ENCODE data around the gene NACC1.

Gene NACC1

DNA sequence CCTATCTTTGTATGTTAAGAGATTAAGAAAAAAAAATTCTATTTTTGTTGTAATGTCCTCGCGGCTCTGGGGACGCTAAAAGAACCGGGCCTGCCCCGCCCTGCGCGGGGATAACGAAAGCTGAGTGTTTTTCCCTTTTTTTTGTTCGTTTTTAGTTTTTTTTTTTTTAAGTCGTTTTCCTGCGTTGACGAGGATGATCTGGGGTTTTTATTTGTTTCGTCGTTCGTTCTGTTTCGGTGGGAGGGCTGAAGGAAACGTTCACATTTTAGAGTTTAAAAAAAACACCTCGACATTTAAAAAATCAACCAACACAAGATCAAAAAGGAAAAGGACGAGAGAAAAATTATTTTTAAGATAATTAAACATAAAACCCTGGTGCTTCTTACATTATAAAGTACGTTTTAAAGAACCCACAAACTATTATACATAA lies 21.0 kb upstream of the NACC1 start:
- Histone ChIP-seq H3K27ac (peak overlapping the region; percentile 79 to 95), H3K4me3 (peak overlapping the region; percentile 75)
- no peak for TF ChIP-seq CTCF (IDR thresholded peaks at IDR 0.05)
- no peak for DNase-seq (ENCODE audit: low spot score)

DNA sequence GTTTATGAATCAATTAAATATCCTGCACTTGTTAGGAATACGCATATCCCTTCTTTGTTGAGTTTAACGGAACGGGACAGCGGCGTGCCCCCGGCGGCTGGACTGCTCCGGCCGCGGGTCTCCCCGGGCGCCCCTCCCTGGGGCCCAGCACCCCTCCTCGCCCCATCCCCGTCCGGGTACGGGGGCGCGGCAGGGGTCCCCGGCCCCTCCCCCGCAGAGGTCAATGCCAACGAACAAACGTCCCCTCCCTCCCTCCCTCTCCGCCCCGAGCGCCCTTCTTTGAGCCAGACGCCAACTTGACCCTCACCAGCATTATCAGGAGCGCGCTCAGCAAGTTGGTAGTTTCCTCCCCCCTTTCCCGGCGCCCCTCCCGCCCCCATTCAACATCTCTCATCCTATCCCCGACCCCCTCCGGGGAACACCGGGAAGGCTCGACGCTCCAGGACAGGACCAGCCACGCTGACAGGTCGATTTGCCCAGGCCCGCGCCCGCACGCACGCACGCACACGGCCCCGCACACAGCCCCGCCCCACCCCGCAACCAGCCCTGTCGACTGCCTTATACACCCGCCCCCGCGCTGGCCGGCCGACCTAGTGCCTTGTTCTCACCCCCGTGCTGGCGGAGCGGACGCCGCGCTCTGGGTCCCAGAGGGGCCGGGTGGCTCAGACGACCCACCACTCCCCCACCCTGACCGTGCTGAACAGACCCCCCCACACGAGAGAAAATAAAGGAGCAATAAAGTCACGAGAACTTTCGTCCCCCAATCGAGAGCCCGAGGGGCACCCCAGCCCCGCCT lies 20.4 kb upstream of the NACC1 start:
- no peak for DNase-seq (ENCODE audit: low spot score)
- peak overlapping the region; percentile 79 to 95 for H3K27ac ChIP-seq
- H3K4me3 ChIP-seq: peak overlapping the region; percentile 75
- TF ChIP-seq CTCF (IDR thresholded peaks at IDR 0.05): no peak

- no peak for TF ChIP-seq CTCF (IDR thresholded peaks at IDR 0.05)
- Histone ChIP-seq H3K27ac (peak overlapping the region; percentile 79 to 95), H3K4me3 (peak overlapping the region; percentile 75)
- DNase-seq (ENCODE audit: low spot score): no peak
These were observed 19.6 kb upstream of the NACC1 start for GRCh38 chr19:13098277-13099072.

- Histone ChIP-seq H3K4me3 (peak overlapping the region; percentile 75), H3K27ac (peak overlapping the region; percentile 79 to 95)
- TF ChIP-seq CTCF (IDR thresholded peaks at IDR 0.05): no peak
- DNase-seq (ENCODE audit: low spot score): no peak
These were observed 18.7 kb upstream of the NACC1 start for GRCh38 chr19:13099073-13099999.

DNA sequence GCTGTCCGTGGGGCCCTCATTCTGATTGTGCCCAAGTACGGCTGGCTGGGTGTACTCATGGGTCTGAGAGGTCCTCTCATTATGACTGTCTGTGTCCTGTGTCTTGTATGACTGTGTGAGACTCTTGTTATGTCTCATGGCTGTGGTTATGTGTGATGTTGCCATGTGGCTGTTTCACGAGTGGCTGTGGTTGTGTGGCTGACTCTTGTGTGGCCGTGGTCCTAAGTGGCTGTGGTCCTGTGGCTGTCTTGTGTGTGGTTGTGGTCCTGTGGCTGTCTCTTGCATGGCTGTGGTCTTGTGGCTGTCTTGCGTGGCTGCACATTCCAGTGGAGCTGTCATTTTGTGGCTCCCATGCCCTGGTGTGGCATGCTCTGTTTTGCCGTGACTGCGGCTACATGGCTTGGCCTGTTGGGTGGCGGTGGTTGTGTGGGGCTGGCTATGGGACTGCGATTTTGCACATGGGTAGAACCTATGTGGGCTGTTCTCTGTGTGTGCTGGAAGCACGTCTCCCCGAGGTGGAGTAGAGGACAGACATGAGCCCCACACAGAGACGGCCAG lies 18.0 kb upstream of the NACC1 start:
- Histone ChIP-seq H3K4me3 (peak overlapping the region; percentile 75), H3K27ac (peak overlapping the region; percentile 33 to 95)
- TF ChIP-seq CTCF (IDR thresholded peaks at IDR 0.05): no peak
- no peak for DNase-seq (ENCODE audit: low spot score)

- no peak for DNase-seq (ENCODE audit: low spot score)
- peak overlapping the region; percentile 11 to 95 for H3K27ac ChIP-seq
- TF ChIP-seq CTCF (IDR thresholded peaks at IDR 0.05): no peak
- peak overlapping the region; percentile 69 for H3K4me3 ChIP-seq
These were observed 17.0 kb upstream of the NACC1 start for GRCh38 chr19:13100841-13101589.
